Measurements from ENCODE around the gene PDE4D. TPM values are rescaled to one million over a fixed set of nuclear protein-coding genes. Genes with fewer than 3 reads are reported as not detected.
A peak's percentile ranks its signal among the peaks of the same experiment; 100 is the strongest.
"Not testable (repeated sequence)": the region's sequence is repeated elsewhere in the genome, so short reads cannot be mapped to it uniquely, and the experiment has no call there.

Gene PDE4D
- total RNA-seq, 1 donor from 2014 or later, result 41.0 TPM

- DNase-seq, result no peak
Measured at GRCh38 chr5:59694411-59694810, 199.1 kb downstream of the PDE4D start.

GRCh38 chr5:59693492-59694309 is 199.8 kb downstream of the PDE4D start:
- no peak for DNase-seq

- DNase-seq, result no peak
Measured at GRCh38 chr5:59685793-59686192, 207.7 kb downstream of the PDE4D start.

GRCh38 chr5:59685191-59685530 is 208.4 kb downstream of the PDE4D start:
- DNase-seq, result no peak

- DNase-seq, result no peak
Measured at GRCh38 chr5:59684388-59685190, 208.9 kb downstream of the PDE4D start.

- no peak for DNase-seq
Measured at GRCh38 chr5:59683311-59683710, 210.2 kb downstream of the PDE4D start.

- no peak for DNase-seq
Measured at GRCh38 chr5:59682542-59682941, 211.0 kb downstream of the PDE4D start.

- DNase-seq, result no peak
Measured at GRCh38 chr5:59678943-59679342, 214.6 kb downstream of the PDE4D start.

GRCh38 chr5:59674763-59675162 is 218.8 kb downstream of the PDE4D start:
- no peak for DNase-seq

GRCh38 chr5:59673438-59674058 is 220.0 kb downstream of the PDE4D start:
- DNase-seq, result peak; percentile 75

GRCh38 chr5:59666440-59667068 is 227.0 kb downstream of the PDE4D start:
- no peak for DNase-seq

GRCh38 chr5:59665832-59666203 is 227.7 kb downstream of the PDE4D start:
- not testable (repeated sequence) for DNase-seq

GRCh38 chr5:59665086-59665831 is 228.3 kb downstream of the PDE4D start:
- DNase-seq, result no peak

- peak; percentile 84 for DNase-seq
Measured at GRCh38 chr5:59661954-59662615, 231.4 kb downstream of the PDE4D start.

GRCh38 chr5:59661311-59661710 is 232.2 kb downstream of the PDE4D start:
- DNase-seq, result peak; percentile 19

GRCh38 chr5:59660737-59661136 is 232.8 kb downstream of the PDE4D start:
- peak; percentile 69 for DNase-seq

- DNase-seq, result no peak
Measured at GRCh38 chr5:59656351-59657254, 236.9 kb downstream of the PDE4D start.

GRCh38 chr5:59655693-59656309 is 237.7 kb downstream of the PDE4D start:
- no peak for DNase-seq

GRCh38 chr5:59654691-59655090 is 238.8 kb downstream of the PDE4D start:
- DNase-seq, result no peak

- no peak for DNase-seq
Measured at GRCh38 chr5:59652449-59652848, 241.1 kb downstream of the PDE4D start.

All from dermis blood vessel endothelial cell (primary cell).